Measurements from ENCODE around the gene NAB1. TPM values are rescaled to one million over a fixed set of nuclear protein-coding genes. Genes with fewer than 3 reads are reported as not detected.

NAB1 gene
- total RNA-seq, 2 donors from 2014 or later = 35.6 to 44.7 TPM

DNA sequence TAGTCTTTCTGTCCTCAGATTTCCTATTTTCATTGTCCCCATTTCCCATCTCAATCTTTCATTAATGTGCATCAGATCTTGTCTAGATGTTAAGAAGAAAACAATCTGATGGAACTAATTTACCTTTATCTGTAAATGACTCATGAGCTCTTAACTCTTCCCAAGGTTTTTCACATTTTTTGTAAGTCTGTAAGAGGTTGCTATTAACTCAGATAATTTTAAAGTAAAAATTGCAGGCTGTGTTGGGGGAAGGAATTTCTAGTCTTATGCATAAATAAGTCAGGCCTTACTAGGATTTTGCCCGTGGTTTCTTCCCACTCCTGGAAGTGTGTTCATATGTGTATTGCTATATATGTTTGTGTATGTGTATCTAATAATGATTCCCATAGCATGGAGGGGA is 4.3 kb downstream of the NAB1 start:
- Mint-ChIP-seq H3K27ac (no peak overlapping the region), H3K27me3 (no peaks in the 10 kb centered on the region), H3K4me1 (peaks cover 13% of the 10 kb centered on the region), H3K4me3 (no peak overlapping the region), H3K36me3 (ENCODE audit: low read depth) (peaks cover 11% of the 10 kb centered on the region), H3K9me3 (no peaks in the 10 kb centered on the region)
- ATAC-seq (replicated peaks) = no peak

DNA sequence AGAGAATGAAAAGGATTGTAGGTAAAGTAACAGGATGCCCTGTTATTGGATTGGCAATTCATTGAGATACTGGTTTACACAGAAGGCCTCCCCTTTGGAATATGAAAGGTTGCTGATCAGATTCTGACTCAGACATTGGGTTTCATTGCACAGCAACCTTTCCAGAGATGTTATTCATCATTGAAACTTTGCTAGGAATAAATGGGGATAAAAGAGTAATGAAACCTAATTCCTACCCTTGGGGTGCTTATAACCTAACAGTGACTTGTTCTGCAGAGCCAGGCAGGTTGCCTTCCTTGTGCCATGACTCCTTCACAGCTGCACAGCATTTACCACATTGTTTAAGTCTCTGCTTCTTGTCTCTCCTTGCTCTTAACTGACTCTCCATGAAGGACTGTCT is 5.0 kb downstream of the NAB1 start:
- H3K9me3 Mint-ChIP-seq = no peaks in the 10 kb centered on the region
- peaks cover 12% of the 10 kb centered on the region for H3K36me3 Mint-ChIP-seq (ENCODE audit: low read depth)
- H3K4me3 Mint-ChIP-seq = no peak overlapping the region
- H3K27me3 Mint-ChIP-seq = no peaks in the 10 kb centered on the region
- peaks cover 18% of the 10 kb centered on the region for H3K4me1 Mint-ChIP-seq
- H3K27ac Mint-ChIP-seq = no peak overlapping the region
- peak; percentile 31 for ATAC-seq (replicated peaks)

DNA sequence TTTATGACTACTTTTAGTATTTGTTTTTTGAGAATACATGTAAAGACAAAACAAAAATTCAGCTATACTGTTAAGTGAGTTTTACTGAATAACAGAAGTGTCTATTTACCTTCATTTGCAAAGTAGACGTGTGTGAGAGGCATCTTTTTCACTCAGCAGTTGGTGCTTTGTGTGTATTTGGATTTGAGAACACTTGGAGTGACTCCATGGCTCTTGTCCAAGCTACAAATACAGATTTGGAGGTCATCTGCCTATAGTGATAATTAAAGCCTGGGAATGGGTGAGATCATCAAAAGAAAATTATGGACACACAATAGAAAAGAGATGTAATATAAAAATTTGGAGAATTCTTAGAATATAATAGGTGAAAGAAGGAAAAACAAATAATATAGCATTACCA is 6.2 kb downstream of the NAB1 start:
- H3K27me3 Mint-ChIP-seq = no peaks in the 10 kb centered on the region
- no peak overlapping the region for H3K4me3 Mint-ChIP-seq
- ATAC-seq (replicated peaks) = no peak
- H3K9me3 Mint-ChIP-seq = no peaks in the 10 kb centered on the region
- H3K27ac Mint-ChIP-seq = no peak overlapping the region
- peaks cover 18% of the 10 kb centered on the region for H3K4me1 Mint-ChIP-seq
- H3K36me3 Mint-ChIP-seq (ENCODE audit: low read depth) = peaks cover 18% of the 10 kb centered on the region

DNA sequence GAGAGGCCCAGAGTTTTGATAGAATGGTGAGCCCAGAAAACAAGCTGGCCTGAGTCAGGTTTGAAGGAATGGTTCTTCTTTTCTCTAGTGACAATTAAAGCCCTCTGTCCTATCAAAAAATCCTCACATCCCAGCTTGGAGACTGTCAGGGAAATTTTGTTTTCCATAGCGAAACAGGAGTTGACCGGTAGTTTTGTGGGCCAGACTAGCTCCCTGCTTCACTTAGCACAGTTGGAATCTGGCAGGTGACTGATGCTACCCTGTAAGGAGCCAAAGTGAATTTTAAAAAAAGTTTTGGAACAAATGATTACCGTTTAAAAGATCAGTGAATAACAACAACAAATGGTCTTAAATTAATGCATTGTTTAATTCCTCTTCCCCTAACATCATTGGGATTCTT is 6.7 kb downstream of the NAB1 start:
- peaks cover 18% of the 10 kb centered on the region for H3K4me1 Mint-ChIP-seq
- no peak for ATAC-seq (replicated peaks)
- peak overlapping the region; percentile 49 for H3K27ac Mint-ChIP-seq
- H3K4me3 Mint-ChIP-seq = peak overlapping the region; percentile 43
- H3K27me3 Mint-ChIP-seq = no peaks in the 10 kb centered on the region
- no peaks in the 10 kb centered on the region for H3K9me3 Mint-ChIP-seq
- peaks cover 17% of the 10 kb centered on the region for H3K36me3 Mint-ChIP-seq (ENCODE audit: low read depth)

DNA sequence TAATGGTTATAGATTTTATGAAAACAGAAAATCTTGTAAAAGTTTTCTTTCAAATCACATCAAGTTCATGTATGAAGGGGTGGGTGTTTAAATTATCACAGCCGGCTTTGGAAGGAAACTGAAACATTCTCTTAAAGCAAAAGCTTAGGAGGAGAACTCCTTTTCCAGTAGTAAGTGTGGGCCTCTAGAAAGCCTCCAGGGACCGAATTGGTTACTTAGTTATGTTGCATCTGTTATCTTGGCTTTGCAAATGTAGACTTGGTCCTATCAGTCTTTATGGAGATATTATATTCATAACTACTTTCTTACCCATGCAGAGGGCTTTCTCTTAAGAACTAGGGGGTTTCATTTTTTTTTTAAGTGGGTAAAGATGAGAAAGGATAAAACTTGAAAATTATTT is 7.4 kb downstream of the NAB1 start:
- Mint-ChIP-seq H3K4me1 (peaks cover 18% of the 10 kb centered on the region), H3K27ac (peak overlapping the region; percentile 49), H3K27me3 (no peaks in the 10 kb centered on the region), H3K4me3 (peak overlapping the region; percentile 43), H3K9me3 (no peaks in the 10 kb centered on the region), H3K36me3 (ENCODE audit: low read depth) (peaks cover 23% of the 10 kb centered on the region)
- no peak for ATAC-seq (replicated peaks)

- peak overlapping the region; percentile 43 for H3K4me3 Mint-ChIP-seq
Observed at GRCh38 chr2:190657474-190658255, 8.8 kb downstream of the NAB1 start.

GRCh38 chr2:190659553-190659952 is 10.7 kb downstream of the NAB1 start:
- Mint-ChIP-seq H3K4me1 (peaks cover 32% of the 10 kb centered on the region), H3K27me3 (no peaks in the 10 kb centered on the region), H3K9me3 (no peaks in the 10 kb centered on the region), H3K27ac (peak overlapping the region; percentile 39), H3K4me3 (peak overlapping the region; percentile 29), H3K36me3 (ENCODE audit: low read depth) (peaks cover 40% of the 10 kb centered on the region)
- no peak for ATAC-seq (replicated peaks)

More at GRCh38 chr2:190657474-190658255, 8.8 kb downstream of the NAB1 start:
- ATAC-seq (replicated peaks) = no peak
- Mint-ChIP-seq H3K9me3 (no peaks in the 10 kb centered on the region), H3K36me3 (ENCODE audit: low read depth) (peaks cover 28% of the 10 kb centered on the region), H3K27me3 (no peaks in the 10 kb centered on the region), H3K4me1 (peaks cover 22% of the 10 kb centered on the region), H3K27ac (peak overlapping the region; percentile 7)

DNA sequence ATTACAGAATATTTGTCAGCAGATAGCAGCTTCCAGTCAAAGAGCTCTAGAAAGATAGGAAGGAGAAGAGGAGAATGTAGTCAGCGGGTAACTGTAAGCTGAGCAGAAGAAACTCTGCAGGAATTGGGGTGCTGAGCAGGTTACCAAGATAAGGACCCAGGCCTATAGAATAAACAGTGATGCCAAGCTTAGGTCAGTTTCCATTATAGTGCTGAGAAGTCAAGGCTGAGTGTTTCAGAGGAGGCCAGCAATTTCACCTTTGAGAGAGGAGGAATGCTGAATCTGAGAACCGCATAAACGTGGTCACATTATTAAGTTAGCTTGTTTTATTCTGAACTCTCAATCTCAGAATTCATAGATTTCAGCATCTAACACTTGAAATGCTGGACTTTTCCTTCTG is 13.9 kb downstream of the NAB1 start:
- Mint-ChIP-seq H3K27me3 (no peaks in the 10 kb centered on the region), H3K4me1 (peaks cover 27% of the 10 kb centered on the region)
- no peak for ATAC-seq (replicated peaks)

GRCh38 chr2:190663348-190663747 is 14.5 kb downstream of the NAB1 start:
- Mint-ChIP-seq H3K36me3 (ENCODE audit: low read depth) (peaks cover 64% of the 10 kb centered on the region), H3K27me3 (no peaks in the 10 kb centered on the region), H3K4me3 (peak overlapping the region; percentile 10), H3K9me3 (no peaks in the 10 kb centered on the region), H3K27ac (peak overlapping the region; percentile 15), H3K4me1 (peaks cover 23% of the 10 kb centered on the region)
- no peak for ATAC-seq (replicated peaks)

More for the DNA sequence above, 13.9 kb downstream of the NAB1 start:
- Mint-ChIP-seq H3K36me3 (ENCODE audit: low read depth) (peaks cover 64% of the 10 kb centered on the region), H3K9me3 (no peaks in the 10 kb centered on the region), H3K27ac (peak overlapping the region; percentile 23), H3K4me3 (peak overlapping the region; percentile 35)

- Mint-ChIP-seq H3K36me3 (ENCODE audit: low read depth) (peaks cover 63% of the 10 kb centered on the region), H3K27ac (peak overlapping the region; percentile 15), H3K9me3 (no peaks in the 10 kb centered on the region), H3K4me3 (peak overlapping the region; percentile 10), H3K4me1 (peaks cover 19% of the 10 kb centered on the region), H3K27me3 (no peaks in the 10 kb centered on the region)
- peak; percentile 73 for ATAC-seq (replicated peaks)
Observed at GRCh38 chr2:190663839-190664238, 15.0 kb downstream of the NAB1 start.

GRCh38 chr2:190664240-190664639 is 15.4 kb downstream of the NAB1 start:
- H3K9me3 Mint-ChIP-seq = no peaks in the 10 kb centered on the region
- H3K27ac Mint-ChIP-seq = peak overlapping the region; percentile 15
- H3K27me3 Mint-ChIP-seq = no peaks in the 10 kb centered on the region
- peaks cover 59% of the 10 kb centered on the region for H3K36me3 Mint-ChIP-seq (ENCODE audit: low read depth)
- peaks cover 19% of the 10 kb centered on the region for H3K4me1 Mint-ChIP-seq
- peak overlapping the region; percentile 10 for H3K4me3 Mint-ChIP-seq
- ATAC-seq (replicated peaks) = peak; percentile 37

GRCh38 chr2:190666895-190667294 is 18.0 kb downstream of the NAB1 start:
- H3K27me3 Mint-ChIP-seq = no peaks in the 10 kb centered on the region
- H3K27ac Mint-ChIP-seq = no peak overlapping the region
- no peaks in the 10 kb centered on the region for H3K9me3 Mint-ChIP-seq
- peaks cover 58% of the 10 kb centered on the region for H3K36me3 Mint-ChIP-seq (ENCODE audit: low read depth)
- peaks cover 24% of the 10 kb centered on the region for H3K4me1 Mint-ChIP-seq
- H3K4me3 Mint-ChIP-seq = no peak overlapping the region
- ATAC-seq (replicated peaks) = no peak

DNA sequence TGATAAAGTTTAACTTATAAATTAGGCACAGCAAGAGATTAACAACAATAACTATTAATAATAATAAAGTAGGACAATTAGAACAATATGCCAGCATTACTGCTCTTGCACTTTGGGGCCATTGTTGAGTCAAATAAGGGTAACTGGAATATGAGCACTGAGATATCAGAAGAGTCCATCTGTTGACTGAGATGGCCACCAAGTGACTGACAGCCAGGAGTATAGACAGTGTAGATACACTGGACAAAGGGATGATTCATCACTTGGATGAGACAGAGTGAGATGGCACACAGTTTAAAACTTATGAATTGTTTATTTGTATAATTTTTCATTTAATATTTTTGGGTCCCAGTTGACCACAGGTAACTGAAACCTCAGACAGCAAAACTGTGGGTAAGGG is 20.0 kb downstream of the NAB1 start:
- ATAC-seq (replicated peaks) = peak; percentile 51
- no peak overlapping the region for H3K4me3 Mint-ChIP-seq
- H3K27ac Mint-ChIP-seq = no peak overlapping the region
- H3K4me1 Mint-ChIP-seq = peaks cover 12% of the 10 kb centered on the region
- H3K36me3 Mint-ChIP-seq (ENCODE audit: low read depth) = peaks cover 72% of the 10 kb centered on the region
- H3K9me3 Mint-ChIP-seq = no peaks in the 10 kb centered on the region
- H3K27me3 Mint-ChIP-seq = no peaks in the 10 kb centered on the region

- H3K4me3 Mint-ChIP-seq = peak overlapping the region; percentile 76
- H3K36me3 Mint-ChIP-seq (ENCODE audit: low read depth) = peaks cover 72% of the 10 kb centered on the region
- no peaks in the 10 kb centered on the region for H3K27me3 Mint-ChIP-seq
- ATAC-seq (replicated peaks) = peak; percentile 82
- peak overlapping the region; percentile 81 for H3K27ac Mint-ChIP-seq
- H3K9me3 Mint-ChIP-seq = no peaks in the 10 kb centered on the region
- H3K4me1 Mint-ChIP-seq = peaks cover 22% of the 10 kb centered on the region
Observed at GRCh38 chr2:190670182-190670946, 21.5 kb downstream of the NAB1 start.

All from activated T-helper 17 cell treated with anti-CD3 and anti-CD28 coated beads, Interleukin-2, amount 50 U/mL, for 72 hours (primary cell).